D721Med (cell line): ENCODE measurements around the gene OR51S1.
"Not testable (repeated sequence)": the region's sequence is repeated elsewhere in the genome, so short reads cannot be mapped to it uniquely, and the experiment has no call there.

Source experiments
- DNase-seq: peaks from one replicate; pipeline ENCODE4 v3.0.0; 2011; ENCODE audit warnings: low spot score; ENCODE audit not compliant: insufficient read length
- FAIRE-seq: peaks from 2 replicates; lab custom pipeline; 2011; peaks lifted over from hg19 to GRCh38; lab: Jason Lieb, UNC
- TF ChIP-seq, protein P1 (sequence below): IDR thresholded peaks from 2 replicates; pipeline ENCODE4 v1.5.1; 2012; ENCODE audit warnings: mild to moderate bottlenecking, control low read depth; ENCODE audit not compliant: insufficient read depth; ENCODE audit errors: missing control alignments

The OR51S1 gene

DNA sequence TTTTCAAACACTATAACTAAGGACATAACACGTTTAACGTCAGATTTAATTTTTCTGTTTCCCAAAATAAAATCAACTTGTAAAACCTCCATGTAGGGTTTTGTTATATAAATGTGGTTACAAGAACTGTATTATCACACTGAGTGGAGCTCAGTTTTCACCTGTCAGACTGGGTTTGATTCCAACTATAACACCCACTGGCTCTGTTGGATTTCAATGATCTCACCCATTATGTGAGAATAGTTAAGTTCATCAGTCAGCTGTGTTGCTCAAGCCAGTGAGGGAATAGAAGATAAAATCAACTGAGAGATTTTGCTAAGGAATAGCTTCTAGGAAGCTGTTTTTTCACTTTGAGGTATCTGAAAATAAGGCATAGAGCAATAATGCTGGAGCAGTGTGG, 39.8 kb downstream of the OR51S1 start:
- TF ChIP-seq, protein P1, sequence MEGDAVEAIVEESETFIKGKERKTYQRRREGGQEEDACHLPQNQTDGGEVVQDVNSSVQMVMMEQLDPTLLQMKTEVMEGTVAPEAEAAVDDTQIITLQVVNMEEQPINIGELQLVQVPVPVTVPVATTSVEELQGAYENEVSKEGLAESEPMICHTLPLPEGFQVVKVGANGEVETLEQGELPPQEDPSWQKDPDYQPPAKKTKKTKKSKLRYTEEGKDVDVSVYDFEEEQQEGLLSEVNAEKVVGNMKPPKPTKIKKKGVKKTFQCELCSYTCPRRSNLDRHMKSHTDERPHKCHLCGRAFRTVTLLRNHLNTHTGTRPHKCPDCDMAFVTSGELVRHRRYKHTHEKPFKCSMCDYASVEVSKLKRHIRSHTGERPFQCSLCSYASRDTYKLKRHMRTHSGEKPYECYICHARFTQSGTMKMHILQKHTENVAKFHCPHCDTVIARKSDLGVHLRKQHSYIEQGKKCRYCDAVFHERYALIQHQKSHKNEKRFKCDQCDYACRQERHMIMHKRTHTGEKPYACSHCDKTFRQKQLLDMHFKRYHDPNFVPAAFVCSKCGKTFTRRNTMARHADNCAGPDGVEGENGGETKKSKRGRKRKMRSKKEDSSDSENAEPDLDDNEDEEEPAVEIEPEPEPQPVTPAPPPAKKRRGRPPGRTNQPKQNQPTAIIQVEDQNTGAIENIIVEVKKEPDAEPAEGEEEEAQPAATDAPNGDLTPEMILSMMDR: no peak
- DNase-seq (no peak), FAIRE-seq (no peak)

DNA sequence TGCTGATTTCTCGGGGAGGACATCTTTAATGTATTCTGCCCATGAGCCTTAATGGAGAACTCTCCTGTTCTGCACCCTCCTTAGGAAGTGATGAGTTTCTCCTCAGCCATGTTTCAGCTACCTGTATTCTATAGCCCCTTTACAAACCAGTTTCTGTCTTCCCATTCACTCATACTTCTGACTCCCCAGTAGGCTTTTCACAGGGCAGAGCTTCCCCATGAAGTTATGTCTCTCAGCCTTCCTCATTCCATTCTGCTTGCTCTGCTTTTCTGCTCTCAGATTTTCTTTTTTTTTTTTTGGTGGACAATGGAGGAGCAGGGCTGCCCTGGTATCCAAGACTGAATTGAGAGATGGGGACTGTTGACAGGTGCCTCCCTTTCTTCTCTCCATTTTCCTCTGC, 40.5 kb downstream of the OR51S1 start:
- FAIRE-seq: no peak
- TF ChIP-seq, protein P1: no peak

DNA sequence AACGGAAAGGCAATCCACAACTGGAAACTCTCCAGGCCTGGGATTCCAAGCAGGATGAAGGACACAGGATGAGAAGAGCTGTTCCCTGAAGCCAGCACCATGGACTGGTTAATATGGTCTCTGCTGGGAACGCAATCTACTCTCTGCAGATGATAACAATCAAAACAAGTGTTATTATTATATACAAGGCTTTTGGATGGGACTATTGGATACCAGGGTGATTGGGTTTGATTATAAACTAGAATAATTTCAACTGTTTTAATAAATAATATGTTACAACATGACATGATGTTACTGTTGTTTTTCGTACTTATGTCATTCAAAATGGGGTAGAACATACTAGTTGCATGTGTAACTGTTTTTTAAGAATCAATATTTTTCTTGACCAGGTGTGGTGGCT, 44.7 kb downstream of the OR51S1 start, which contains the start of gene OR52R1:
OR52R1 (minus strand) TSS at position 101 of the 400 bp plus-strand sequence; CDS start at position 101, 0 bp downstream.
- no peak for FAIRE-seq
- TF ChIP-seq, protein P1: no peak
- DNase-seq: no peak

More for the DNA sequence above, 40.5 kb downstream of the OR51S1 start:
- DNase-seq: no peak

DNA sequence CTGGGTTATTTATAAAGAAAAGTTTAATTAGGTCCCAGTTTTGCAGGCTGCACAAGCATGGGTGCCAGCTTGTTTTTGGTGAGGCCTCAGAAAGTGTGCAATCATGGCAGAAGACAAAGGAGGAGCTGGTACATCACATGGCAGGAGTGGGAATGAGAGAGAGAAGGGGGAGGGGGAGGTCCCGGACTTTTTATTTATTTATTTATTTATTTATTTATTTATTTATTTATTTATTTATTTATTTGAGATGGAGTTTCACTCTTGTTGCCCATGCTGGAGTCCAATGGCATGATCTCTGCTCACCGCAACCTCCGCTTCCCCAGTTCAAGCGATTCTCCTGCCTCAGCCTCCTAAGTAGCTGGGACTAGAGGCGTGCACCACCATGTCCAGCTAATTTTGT, 47.7 kb downstream of the OR51S1 start:
- DNase-seq, FAIRE-seq: not testable (repeated sequence)

DNA sequence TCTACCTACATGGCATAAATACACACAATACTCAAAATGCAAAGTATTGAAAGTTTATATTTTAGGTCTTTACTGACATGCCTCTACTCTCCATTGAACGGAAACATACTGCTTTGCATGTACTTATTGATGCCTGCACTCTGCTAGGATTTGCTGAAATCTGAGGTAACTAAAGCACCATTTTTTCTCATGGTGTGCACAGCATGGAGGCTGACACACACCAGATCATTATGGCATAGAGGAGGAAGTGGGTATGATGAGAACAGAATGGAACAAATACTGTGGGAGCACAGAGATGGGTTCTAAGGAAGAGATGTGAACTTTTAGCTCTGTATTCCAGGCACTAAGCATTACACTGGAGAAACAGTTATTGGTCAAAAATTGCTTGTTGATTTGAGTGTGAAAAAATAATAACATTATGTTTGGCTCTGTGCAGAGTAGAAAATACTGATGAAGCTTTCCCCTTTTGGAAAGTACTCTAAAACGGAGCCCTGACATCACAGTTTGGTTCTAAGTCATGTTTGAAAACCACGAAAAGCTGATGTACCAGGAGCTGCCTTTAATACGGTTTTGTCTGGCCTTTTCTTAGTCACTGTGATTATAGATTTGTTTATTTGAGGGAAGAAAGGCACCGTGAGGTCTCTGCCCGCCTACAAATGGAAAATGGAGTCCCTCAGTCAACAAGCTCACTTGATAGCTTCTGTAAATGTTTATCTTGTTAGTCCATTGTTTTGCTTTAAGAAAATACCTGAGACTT, 50.4 kb downstream of the OR51S1 start:
- TF ChIP-seq, protein P1: no peak
- FAIRE-seq (no peak), DNase-seq (no peak)
